GM12875 (cell line): ENCODE data around the gene SPSB1.

ENCODE experiments used
- H3K4me3 ChIP-seq: one replicate; pipeline ENCODE4 v1.5.1; 2011; ENCODE audit warnings: low read depth, low read length, control low read depth
- CTCF ChIP-seq: IDR thresholded peaks from 2 replicates; pipeline ENCODE4 v1.5.1; 2011; ENCODE audit warnings: low read depth, mild to moderate bottlenecking, control low read depth, inconsistent platforms, low read length, moderate library complexity, borderline replicate concordance; ENCODE audit not compliant: insufficient read depth

Gene SPSB1

GRCh38 chr1:9416506-9416905 is 123.8 kb downstream of the SPSB1 start:
- peak overlapping the region; percentile 84 for H3K4me3 ChIP-seq
- no peak for TF ChIP-seq CTCF

GRCh38 chr1:9416918-9417500 is 124.3 kb downstream of the SPSB1 start:
- no peak for TF ChIP-seq CTCF
- peak overlapping the region; percentile 84 for H3K4me3 ChIP-seq

DNA sequence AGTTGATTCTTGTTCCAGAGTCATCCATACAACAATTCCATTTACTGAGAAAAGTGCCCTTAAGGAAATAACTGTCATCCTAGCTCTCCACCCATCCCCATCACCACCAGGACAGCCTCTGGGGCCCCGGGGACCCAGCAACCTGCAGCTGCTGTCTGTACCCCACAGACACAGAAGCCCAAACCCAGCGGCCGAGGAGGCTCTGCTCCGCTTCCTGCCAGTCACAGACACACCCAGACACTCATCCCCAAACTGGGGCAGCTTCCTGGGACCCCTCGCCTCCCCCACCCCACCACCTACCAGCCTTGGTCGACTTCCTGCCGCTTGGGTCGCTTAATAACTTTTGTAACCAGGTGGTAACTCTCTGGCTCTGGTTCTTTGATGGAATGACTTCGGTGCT is 125.0 kb downstream of the SPSB1 start:
- no peak for TF ChIP-seq CTCF
- H3K4me3 ChIP-seq = peak overlapping the region; percentile 84

DNA sequence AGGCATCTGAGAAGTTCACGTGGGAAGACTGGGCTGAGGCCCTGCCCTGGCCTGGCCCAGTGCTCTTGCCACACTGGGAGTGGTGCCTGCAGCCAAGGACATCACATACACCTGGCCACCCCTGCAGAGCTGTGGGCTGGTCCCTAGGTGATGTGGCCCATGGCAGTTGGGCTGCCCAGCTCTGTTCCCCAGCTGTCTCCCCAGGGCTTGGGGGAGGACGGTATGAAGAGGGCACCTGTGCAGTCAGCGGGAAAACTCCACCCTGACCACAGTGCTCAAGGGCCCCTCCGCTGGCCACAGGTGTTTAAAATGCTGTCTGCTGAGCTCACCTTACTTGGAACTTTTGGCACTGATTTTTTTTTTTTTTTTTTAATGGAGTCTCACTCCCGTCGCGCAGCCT is 126.2 kb downstream of the SPSB1 start:
- H3K4me3 ChIP-seq = peak overlapping the region; percentile 40

More for the DNA sequence above, 126.2 kb downstream of the SPSB1 start:
- TF ChIP-seq CTCF = no peak
